ENCODE results near the gene ELP5.

ELP5 gene

DNA sequence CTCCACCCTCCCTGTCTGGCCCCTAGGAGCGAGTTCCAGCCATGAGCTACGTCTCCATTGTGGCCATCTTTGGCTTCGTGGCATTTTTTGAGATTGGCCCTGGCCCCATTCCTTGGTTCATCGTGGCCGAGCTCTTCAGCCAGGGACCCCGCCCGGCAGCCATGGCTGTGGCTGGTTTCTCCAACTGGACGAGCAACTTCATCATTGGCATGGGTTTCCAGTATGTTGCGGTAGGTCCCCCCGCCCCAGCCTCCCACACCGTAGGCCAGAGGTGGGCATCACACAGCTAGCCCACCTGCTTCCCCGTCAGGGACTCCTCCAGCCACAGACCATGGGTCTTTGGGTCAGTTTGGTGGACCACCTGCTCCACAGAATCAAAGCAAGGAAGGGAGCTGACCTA, 33.7 kb downstream of the ELP5 start:
- no peak for DNase-seq (ENCODE audit: low read depth)

DNA sequence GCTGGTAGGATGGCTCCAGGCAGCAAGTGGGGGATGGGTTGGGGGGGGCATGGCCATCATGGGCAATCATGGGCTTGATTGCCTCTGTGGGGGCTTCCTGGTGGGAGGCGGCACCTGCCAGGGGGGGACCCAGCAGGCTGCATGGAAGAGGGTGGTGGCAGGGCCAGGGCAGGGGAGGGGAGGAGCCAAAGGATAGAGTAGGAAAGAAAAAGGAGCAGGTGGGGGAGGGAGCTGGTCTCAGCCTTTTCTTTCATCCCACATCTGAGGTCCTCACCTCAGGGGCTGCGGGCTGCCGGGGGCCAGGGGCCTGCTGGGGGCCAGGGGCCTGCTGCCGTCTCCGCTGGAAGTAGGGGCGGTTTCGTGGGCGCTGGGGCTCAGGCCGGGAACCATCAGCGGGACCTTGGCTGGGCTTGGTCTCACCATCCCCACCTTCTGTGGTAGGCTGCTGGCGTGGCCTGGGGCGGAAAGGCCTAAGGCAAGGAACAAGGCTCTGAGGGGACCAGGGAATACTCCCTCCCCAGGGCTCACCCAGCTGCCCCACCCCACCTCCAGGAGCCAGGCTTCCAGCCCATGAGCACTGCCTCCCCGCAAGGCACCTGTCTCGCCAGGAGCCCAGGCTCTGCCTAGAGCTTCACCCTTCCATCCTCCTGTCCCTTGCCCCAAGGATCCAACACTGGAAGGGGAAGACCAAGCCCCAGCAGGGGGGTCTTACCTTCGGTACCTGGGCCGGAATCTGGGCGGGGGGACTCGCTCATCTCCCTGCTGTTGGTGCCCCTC, 37.4 kb downstream of the ELP5 start:
- no peak for DNase-seq (ENCODE audit: low read depth)

DNA sequence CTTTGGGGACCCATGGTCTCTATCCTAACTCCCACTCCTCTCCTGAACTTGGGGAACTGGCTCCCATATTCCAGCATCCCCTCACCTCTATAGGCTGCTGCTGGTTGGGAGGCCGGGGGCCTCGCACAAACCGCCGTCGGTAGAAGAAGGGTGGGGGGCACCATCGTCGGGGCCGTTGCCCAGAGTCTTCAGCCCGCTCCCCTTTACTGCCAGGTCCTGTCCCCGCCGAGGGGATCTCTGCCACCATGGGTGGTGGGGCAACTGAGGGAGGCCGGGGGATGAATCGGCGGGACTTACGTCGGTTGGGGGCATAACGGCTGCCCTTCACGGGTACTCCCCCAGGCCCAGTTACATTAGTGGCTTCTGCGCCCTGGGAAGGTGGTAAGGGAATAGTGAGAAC, 38.2 kb downstream of the ELP5 start:
- no peak for DNase-seq (ENCODE audit: low read depth)

DNA sequence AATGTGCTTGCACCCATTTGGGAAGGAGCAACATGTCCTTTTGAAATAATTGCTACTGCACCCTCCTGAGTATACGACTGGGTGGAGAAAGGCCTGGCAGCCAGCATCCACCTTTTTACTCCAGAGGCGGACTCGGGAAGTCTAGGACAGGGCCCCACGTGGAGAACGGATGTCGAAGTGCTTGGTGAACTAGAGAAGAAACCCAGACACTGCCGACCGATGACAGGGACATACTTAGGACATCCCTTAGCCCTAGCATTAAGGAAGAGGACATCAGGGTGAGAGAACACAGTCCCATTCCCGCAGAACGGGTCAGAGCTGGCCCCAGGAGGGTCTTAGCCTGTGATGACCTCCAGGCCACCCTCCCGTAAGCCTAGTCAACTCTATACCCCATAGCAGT, 38.7 kb downstream of the ELP5 start:
- no peak for DNase-seq (ENCODE audit: low read depth)

DNA sequence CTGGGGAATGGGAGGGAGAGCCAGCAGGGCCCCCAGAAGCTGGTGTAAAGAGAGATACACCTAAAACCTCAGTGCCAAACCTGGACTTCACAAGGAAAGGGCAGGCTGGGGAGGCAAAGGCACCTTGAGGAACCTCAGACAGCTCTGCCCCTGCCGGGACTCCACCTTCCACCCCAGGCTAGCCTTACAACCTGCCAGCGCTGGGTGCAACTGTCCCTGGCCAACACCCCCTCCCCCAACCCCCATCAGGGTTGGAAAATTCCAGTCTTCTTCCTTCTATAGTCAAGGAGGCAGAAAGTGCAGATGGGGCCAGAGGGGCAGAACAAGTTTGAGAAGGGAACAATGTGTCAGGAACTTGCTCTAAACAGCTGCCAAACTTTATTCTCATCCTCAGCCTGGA, 40.2 kb downstream of the ELP5 start:
- no peak for DNase-seq (ENCODE audit: low read depth)

DNA sequence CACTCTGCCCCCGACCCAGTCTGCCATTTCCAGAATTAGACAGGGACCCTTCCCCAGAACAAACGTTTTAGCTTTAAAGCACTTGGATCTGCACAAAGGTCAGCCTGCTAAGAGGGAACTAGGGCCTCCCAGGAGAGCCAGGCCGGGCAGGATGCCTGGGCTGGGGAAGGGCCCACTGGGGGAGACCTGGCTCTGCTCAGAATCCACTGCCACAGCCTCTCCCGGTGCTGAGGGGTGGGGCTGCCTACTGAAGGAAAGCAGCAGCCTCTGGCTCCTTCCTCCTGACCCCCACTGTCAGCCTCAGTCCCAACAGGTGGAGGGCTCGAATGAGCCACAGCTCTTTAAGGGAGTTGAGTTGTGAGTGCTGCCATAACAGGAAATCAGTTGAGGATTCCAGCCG, 40.7 kb downstream of the ELP5 start:
- no peak for DNase-seq (ENCODE audit: low read depth)

DNA sequence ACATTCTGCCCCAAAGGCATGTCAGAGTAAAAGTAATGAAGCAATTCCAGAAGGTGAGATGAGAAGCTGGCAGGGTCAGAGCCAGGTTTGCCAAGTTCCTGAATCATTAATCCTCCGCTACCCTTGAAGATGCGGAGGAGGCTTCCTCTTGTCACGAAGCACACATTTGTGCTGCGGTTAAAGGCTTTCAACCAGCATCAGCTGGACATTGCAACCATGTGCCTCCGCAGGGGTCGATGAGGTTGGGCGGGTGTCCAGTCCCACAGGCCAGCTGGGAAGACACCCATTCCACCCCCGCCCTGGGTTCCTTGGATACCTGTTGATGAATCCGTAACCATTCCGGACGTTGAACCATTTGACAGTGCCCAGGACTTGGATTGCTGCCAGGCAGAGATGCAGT, 41.1 kb downstream of the ELP5 start:
- DNase-seq (ENCODE audit: low read depth) = no peak

DNA sequence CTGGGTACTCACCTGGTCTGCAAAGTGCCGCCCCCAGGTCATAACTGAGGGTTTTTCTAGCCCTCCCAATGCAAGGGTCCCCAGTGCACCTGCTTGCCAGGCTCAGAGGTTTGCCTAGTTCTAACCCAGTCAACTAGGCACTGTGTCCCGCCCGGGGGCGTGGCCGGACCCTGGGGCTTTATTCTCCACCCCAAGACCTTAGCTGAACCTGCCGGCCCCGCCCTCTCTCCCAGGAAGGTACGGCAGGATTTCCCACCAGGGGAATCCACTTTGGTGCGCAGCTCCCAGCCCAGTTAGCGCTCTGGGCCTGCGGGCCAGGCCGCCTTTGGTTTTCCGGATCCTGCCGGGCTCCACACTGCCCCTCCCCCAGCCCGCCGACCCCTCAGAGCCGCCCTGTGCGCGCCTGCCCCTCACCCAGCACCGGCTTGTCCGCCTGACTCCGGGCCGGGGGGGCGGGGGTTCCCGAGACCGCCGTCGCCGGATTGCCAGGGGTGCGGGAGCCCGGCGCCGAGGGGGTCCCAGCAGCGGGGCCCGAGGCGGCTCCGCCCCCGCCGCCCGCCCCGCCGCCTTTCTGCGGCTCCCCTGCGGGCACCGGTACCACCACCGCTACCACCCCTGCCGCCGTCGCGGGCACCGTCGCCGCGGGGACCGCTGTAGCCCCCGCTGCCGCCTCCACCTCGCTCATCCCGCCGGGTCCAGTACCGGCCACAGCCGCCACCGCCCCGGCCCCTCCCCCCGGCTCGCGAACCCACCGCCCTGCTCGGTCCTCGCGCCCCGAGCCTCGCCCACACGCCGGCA, 42.0 kb downstream of the ELP5 start:
- peak; percentile 29 for DNase-seq (ENCODE audit: low read depth)

DNA sequence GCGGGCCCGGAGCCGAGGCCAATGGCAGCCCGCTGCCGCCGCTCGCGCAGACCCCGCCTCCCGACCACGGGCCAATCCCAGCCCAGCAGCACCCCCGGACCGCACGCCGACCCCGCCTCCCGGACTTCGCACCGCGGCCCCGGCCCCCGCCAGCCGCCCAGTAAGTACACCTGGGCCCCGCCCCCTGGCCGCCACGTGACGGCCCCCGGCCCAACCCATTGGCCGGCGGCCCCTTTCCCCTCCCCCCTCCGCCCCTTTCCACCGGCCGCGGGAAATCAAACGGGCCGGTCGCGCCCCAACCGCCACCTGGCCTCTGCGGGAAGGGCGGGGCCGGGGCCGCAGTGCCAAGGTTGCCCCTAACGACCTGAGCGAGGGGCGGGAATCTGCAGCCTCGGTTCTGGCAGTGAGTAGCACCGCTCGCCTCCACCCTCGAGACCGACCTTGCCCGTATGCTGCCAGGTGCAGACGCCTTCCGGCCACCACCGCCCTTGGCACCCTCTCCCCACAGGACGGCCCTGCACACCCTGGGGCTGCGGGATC, 42.7 kb downstream of the ELP5 start, which contains the start of gene YBX2:
Gene YBX2 (minus strand): TSS at position 26 of the 540 bp plus-strand sequence. CDS start 139 bp downstream, outside the sequence.
- peak; percentile 76 for DNase-seq (ENCODE audit: low read depth)

DNA sequence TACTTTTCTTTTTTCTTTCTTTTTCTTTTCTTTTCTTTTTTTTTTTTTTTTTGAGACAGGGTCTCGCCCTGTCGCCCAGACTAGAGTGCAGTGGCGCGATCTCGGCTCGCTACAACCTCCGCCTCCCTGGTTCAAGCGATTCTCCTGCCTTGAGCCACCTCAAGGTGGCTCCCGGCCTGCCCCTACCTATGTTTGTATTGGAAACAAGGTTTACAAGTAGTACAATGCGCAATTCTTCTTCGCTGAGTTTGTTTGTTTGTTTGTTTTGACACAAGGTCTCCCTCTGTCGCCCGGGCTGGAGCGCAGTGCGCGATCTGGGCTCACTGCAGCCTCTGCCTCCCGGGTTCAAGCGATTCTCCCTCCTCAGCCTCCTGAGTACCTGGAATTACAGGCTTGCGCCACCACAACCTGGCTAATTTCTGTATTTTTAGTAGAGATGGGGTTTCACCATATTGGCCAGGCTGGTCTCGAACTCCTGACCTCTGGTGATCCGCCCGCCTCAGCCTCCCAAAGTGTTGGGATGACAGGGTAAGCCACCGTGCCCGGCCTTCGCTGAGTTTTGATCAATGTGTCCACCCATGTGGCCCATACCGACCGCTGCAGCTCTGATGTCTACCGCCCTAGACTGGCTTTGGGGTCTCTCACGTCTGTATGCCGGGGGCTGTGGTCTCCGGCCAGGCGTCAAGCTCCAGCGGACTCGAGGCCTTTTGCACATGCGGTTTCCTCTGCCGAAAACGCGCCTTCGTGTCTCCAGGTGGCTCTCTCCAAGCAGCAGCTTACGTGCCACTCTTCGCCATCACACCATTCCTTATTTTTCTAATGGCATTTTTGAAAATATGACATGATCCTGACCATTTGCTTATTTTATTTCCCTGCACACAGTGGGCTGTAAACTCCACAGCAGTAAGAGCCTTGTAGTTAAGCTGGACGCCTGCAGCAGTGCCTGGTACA, 43.5 kb downstream of the ELP5 start:
- DNase-seq (ENCODE audit: low read depth) = no peak

DNA sequence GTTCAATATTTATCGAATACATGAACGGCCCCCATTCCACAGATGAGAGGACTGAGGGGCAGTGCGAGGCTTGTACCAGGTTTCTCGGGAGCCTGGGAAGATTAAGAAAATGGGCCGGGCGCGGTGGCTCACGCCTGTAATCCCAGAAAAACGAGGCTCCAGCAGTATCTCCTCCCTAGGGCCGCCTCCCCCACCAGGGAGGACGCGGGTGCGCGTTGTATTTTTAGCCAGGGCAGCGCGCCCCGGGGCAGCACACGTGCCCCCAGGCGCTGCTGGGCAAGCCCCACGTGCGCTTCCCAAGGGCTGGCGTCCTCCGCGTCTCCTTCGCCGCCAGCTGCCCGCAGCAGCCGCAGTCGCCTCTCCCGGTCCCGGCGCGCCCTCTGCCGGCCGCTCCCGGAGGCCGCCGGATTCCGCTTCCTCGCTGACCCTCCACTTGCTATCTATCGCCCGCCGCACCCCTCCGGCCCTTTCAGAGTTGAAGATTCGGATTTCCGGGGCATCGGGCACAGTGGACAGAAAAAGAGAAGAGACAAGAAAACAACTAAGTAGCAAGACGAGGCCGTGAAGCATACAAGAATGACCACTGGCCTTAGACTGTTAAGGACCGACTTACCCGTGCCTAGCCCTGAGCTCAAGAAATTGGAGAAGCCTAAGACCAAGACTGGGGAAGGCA, 44.3 kb downstream of the ELP5 start:
- DNase-seq (ENCODE audit: low read depth) = peak; percentile 30

DNA sequence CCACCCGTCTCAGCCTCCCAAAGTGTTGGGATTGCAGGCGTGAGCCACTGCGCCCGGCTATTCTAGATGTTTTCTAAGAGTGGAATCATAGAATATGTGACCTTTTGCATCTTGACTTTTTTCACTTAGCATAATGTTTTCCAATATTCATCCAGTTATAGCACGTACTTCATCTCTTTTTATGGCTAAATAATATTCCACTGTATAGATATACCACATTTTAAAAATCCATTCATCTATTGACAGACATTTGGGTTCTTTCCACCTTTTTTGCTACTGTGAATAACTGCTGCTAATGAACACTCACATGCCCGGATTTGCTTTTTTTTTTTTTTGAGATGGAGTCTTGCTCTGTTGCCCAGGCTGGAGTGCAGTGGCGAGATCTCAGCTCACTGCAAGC, 52.2 kb downstream of the ELP5 start:
- DNase-seq (ENCODE audit: low read depth) = no peak

DNA sequence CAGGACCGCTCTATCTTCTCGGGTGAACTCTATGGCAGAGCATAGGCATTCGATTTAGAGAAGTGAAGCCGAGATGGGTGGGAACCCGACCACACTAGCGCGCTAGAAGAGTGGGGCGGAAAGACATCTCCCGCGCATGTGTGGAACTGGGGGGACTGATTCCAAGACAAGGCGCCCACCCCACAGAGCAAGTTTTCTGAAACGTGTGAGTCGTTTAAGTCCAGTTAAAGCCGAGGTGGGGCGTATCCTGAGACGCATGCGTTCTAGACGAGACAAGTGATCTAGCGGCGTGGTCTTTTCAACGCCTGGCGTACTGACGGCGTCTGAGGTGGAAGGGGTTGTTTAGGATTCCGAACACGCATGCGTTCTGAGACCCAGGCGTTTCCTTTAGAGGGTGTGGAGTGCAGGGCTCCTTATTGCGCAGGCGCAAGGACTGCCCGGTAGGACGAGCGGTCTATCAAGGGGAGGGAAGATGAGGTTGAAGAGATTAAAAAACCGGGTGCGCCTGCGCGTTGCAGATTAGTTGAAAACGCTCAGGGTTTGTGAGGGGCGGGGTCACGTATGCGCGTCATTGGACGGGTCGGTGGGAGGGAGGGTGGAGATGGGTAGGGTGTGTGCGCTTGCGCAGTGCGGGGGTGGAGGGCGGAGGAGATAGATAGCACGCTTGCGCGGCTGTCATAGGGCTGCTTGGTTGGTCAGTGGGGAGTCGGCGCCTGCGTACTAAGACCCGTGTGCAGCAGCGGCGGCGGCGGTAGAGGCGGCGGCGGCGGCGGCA, 55.1 kb downstream of the ELP5 start, which contains the start of gene EIF5A:
Gene EIF5A (plus strand): TSS at position 718 of the 775 bp plus-strand sequence. CDS start 2,008 bp downstream, outside the sequence.
- DNase-seq (ENCODE audit: low read depth) = peak; percentile 100

DNA sequence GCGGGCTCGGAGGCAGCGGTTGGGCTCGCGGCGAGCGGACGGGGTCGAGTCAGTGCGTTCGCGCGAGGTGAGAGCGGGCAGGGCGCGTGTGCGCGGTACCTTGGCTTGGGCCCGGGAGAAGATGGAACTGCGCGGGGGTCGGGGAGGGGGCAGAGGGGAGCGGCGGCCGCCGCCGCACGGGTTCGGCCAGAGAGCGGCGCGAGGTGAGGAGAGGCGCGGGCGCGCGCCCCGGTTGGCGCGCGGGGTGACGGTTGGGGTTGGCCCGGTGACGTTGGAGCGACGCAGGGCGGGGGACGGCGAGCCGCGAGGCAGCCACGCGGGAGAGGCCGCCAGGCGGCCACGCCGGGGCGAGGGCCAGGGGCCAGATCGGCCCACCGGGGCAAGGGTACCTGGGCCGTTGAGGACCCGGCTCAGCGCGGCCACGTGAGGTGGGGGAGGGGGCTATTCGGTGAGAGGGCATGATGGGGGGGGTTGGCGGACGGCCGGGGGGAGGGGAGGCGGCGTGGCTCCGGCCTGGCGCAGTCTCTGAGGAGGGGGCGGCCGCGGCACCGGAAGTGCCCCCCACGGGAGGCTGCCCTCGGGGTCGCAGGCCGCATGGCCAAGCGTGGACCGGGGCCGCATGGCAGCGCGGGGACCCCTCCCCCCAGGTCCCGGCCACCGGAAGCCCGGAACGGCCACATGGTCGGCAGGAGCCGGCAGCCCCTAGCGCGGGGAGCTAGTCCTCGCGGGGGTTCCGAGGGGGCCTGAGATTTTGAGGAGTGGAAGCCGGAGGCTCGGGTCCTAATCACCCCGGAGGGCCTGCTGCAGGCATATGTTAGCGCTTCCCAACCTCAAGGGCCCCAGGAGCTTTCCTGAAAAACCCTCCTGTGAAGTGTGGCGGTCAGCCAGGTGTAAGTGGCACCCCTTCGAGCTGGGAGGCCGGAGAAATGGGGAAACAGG, 55.9 kb downstream of the ELP5 start:
- DNase-seq (ENCODE audit: low read depth) = peak; percentile 43

DNA sequence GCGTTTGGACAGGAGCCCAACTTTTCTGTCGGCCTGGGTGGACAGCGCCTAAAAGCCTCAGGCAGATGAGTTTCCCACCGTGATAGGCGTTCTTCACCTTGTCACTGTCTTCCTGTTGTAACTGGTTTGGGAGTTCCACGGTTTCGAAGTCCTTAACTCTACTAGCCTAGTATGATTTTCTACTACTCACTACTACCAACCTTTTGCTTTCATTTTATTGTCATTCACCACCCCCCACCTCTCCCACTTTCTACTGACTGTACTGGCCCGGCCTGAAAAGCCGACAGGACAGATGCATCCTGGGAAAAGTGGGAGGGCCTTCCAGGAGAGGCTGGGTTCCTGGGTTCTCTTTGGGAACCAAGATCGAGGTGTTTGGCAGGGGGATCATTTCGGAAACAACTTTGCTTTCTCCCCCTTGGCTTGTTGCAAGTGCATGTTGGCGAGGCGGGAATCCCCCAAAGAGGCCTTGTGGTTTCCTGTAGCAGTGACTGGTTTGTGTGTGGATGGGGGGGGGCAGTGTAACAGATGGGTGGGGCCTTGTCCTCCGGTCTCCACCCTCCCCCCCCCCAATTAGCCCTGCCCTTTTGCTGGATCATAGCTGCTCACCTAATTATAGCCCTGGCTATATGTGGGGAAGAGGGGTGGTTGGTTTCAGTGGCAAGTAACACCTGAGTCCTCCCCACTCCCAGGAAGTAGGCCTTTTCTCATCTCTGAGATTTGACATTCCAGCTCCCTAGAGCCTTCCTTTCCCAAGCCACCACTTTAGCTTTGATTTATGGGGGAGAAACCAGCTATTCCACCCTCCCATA, 56.8 kb downstream of the ELP5 start:
- peak; percentile 91 for DNase-seq (ENCODE audit: low read depth)

Data from T-helper 22 cell (primary cell).